Stimulated activated naive CD4-positive, alpha-beta T cell treated with Interleukin-2 at 50 U/mL for 16 hours (primary cell): Measurements from ENCODE around the gene KCNIP4.

ENCODE experiments used
- DNase-seq: peaks from one replicate; lab custom pipeline; 2025; lab: John Stamatoyannopoulos, UW

The KCNIP4 gene

DNA sequence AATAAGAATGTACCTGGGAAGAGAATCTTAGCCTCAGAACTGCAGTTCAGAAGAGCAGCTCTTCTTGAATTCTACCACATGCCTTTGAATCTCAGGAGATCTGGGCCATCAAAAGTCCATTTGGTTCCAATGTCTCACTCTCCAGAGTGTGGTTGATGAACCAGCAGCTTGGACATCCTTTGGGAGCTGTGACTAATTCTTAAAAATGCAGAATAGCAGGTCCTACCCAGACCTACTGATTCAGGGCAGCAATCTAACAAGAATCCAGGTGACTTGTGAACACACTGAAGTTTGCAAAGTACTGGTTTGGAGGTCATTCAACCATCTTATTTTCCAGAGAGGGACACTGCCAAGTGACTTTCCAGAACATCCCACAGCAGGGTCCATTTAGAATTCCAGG, 1003.6 kb downstream of the KCNIP4 start:
- DNase-seq: no peak

DNA sequence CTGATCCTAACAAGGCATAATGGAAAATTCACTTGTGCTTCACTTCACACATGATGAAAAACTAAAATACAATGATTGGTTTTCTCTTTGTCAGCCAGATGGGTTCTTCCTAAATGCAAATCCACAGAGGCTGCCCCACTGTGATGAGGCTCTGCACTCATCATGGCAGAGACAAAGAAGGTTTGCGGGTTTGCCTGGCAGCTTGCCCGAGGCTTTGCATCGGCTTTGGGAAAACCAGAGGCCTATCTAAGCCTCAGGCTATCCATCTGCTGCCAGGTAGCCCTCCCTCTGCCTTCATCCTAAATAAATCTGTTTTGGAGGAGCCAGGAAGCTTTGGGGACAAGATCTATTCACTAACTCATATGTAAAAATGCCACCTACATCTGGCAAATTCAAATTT, 1004.1 kb downstream of the KCNIP4 start:
- DNase-seq: no peak

DNA sequence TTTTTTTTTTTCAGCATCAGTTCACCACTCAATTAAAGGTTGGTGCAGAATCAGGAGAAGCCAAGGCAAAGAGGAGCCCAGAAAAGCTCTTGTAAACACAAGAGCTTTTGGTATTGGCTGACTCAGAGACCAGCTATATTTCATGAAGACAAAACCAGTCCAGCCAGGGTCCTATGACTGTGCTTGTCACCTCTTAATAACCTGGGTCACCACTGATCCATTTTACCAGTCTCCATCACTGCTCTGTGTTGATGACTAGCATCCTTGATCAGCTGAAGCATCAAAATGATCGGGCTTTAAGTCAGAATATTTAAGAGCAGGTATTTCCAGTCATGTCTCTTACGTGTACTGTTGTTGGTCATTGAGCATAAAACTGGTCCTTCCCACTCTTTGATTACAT, 1010.4 kb downstream of the KCNIP4 start:
- no peak for DNase-seq

DNA sequence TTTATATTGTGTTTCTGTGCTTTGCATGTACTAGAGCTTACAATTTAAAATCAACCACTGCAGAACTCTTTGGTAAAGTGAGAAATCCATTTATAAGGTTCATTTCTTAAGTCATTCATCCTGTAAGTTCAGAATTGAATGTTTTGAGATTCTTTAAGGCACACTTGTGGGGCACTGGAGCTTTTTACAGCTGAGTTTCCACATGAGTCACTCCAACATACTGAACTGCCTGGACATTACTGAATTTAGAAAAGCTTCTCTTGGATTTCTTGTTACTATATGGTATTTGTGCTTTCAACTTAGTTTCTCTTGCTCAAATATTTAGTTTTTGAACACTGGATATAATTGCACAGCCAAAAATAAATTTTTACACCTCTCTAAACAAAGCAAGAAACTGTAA, 1022.0 kb downstream of the KCNIP4 start:
- no peak for DNase-seq

DNA sequence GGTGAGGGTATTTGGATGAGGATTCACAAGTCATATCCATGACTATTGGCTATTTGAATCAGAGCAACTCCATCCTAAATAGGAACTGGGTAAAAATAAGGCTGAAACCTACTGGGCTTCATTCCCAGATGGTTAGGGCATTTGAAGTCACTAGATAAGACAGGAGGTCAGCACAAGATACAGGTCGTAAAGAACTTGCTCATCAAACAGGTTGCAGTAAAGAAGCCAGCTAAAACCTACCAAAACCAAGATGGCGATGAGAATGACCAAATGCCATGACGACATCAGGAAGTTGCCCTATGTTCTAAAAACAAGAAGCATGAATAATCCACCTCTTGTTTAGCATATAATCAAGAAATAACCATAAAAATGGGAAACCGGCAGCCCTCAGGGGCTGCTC, 1023.4 kb downstream of the KCNIP4 start:
- no peak for DNase-seq

DNA sequence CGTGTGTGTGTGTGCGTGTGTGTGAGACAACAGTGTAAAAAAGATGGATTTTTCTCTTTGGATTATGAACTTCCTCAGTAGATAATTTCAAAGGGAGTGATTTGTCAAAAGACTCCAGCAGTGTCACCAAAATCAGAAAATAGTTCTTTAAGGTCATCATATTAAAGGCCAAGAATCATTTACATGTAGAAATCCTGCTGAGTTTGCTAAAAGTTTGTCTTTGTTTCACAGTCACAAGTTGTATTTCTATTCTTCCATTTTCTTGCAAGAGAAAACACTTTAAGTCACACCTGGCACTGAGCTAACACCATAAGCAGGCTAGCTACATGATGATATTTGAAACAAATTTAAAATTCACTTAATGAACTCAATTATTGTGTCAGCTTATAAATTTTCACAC, 1025.6 kb downstream of the KCNIP4 start:
- DNase-seq: no peak

DNA sequence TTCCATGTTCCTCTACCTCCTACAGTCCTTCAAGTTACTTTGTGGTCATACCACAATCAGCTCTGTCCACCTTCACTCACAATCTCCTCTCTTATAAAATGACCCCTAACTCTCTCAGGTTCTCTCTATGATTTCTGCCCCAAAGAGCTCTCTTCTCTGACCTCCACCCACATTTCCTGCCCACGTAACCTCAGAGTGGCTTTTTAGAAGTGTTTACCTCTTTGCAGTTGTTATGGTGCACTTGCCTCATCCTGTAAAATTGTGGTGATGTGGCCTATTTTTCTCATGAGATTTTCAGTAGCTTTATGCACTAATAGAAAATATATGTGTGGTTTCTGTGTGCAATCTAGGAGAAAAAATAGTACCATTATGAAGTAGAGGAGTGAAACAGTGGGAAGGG, 1032.5 kb downstream of the KCNIP4 start:
- DNase-seq: no peak

DNA sequence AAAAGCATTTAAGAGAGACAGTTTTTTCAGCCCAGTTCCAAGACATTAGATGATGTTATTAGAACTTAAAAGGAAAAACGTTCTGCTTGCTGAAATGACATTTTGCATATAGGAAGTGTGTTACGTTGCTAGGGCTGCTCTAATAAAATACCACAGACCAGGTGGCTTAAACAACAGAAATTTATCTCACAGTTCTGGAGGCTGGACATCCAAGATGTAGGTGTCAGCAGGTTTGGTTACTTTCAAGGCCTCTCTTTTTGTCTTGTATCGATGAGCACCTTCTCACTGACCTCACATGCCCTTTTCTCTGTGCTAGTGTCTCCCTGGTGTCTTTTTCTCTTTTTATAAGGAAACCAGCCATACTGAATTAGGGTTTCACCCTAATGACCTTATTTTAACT, 1043.6 kb downstream of the KCNIP4 start:
- DNase-seq: no peak

DNA sequence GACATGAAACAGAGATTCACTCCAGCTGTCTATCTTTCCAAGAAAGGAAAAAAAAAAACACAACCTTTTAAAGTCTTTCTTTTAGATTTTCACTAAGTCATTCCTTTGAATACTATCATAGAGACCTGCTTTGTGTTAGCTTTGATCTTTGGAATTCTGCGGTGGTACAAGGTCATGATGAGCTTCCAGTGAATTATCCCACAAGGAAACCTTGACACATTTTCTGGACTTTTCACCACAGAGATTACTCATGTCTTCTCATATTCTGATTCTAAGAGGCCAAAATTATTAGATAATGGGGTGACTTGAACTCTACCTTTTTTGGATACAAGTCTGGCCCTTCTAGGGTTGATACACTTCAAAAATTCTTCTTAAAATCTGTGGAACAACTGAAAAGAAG, 1046.7 kb downstream of the KCNIP4 start:
- DNase-seq: no peak

DNA sequence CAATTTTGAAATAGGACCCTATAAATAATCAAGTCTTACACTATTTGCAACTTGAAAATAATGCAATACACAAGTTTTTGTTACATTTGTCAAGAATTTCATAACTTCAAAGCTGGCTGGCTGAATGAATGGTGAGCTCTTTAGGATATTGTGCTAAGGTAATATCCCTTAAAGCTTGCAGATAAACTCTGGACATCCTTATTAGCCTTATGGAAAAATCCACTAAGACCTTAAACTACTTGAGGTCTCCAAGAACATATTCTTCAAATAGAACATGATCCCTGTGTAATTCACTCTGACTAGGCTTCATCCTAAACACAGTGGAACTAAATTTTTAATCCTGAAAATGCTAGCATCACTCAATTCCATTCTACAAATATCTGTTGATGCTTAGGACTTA, 1049.0 kb downstream of the KCNIP4 start:
- no peak for DNase-seq

DNA sequence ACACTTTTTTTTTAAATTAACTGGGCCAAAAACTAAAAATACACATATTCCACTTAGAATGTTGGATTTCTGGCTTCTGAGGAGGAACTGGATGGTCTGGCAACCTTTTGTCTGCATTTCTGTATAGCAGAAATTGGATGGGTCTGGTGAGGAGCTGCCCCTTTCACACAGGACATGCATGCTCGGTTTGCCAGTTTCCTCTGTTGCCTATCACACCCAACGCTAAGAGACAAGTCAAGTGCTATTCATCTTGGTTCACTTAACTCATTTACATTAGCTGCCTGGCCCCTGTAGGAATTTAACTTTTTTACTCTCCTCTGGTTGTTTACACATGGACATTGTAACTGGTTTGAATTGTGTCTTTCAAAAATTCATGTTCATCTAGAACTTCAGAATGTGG, 1052.6 kb downstream of the KCNIP4 start:
- no peak for DNase-seq

DNA sequence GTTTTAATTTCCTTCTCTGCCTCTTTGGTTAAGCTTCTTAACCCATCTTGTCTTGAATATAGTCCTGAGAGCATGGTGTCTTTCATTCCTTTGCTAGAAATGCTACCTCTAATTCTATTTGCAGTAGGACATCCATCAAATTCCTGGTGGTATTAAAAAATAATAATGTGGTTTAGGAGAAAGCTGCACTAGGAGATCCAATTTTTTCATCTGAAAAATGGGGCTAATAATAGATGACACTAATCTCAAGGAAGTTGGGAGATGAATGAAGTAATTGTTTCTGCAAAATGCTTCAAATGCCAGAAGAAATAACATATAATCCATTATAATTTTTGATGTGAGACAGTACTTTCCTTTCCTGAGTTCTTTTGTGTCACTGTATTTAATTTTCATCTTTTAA, 1053.4 kb downstream of the KCNIP4 start:
- no peak for DNase-seq

DNA sequence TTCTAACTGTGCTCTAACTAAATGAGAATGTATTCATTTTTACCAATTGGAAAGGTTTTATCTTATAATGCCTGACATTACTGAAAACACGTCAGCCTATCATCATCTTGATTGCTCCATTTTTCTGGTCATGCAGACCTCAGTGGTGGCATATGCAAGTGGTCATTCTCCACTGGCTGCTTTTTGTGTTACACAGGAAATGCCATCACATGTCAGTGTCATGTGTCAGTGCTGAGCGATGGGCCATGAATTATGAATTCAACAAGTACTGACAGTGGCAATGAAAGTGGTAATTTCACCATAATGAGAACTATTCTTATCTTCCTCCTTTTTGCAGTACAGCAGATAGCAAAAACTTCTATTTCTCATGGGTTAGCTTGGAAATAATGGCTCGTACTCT, 1057.8 kb downstream of the KCNIP4 start:
- no peak for DNase-seq

DNA sequence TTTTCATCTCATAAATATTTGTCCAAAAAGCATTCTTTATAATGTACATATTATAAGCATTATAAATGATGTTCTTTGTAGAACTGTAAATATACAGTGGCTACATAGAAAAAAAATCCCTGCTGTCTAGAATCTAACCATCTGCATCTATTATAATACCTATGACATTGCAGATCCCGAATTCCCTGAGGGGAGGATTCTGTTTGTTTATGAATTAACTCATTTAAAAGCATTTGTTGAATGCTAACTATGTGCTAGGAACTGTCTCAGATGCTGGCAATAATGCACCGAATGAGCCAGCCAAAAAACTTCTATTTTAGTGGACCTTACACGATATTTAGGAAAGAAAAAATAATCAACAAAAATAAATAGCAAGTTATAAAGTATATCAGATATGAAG, 1058.7 kb downstream of the KCNIP4 start:
- DNase-seq: no peak

DNA sequence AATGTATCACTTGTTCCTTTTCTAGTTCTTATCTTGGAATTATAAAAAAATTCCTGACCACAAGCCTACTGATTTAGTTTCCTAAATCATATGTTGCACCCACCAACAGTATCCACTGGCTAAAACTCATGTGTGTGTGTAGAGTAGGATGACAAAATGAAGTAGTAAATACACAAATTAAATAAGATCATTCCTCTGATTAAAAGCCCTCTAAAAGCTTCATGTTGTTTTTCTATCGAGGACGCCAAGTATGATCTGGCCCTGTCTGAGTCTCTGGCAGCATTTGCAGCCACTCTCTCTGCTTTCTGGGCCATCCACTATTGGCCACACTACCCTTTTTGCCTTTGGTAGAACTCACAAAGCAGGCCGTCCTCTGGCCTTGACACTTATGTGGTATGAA, 1064.9 kb downstream of the KCNIP4 start:
- DNase-seq: no peak

DNA sequence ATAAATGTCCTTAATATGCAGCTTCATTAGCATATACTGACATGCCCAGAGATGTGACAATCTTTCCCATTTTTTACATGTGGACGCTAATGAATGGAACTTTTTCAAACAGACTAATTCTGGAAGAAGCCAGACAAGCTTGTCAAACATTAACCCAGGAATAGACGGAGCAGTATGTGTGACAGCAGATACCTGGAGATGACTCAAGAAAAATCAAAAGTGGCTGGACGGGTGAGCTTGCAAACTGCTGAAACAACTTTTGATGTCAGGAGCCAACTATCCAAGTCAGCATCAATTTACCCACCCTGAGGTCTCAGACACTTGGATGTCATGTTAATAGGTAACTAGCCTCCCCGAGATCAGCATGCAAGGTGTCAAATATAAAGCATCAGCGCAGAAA, 1065.3 kb downstream of the KCNIP4 start:
- DNase-seq: no peak

DNA sequence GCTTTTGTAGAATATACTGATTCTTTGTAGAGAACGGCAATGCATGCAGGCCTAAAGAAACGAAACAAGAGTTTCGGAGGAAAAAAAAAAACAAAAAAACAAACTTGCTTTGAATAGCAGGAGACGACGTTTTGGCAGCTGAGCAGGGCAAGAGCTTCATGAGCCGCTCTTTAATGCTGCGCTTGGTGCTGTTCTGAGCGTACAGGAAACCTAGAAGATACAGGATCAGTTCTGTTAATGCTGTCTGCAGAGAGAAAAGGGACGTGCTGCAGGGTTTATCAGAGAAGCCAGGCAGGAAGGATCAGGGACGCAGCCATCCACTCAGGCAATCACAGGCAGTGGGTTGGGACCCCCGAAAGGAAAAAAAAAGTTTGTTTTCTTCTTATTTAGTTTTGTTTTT, 1066.1 kb downstream of the KCNIP4 start:
- no peak for DNase-seq

DNA sequence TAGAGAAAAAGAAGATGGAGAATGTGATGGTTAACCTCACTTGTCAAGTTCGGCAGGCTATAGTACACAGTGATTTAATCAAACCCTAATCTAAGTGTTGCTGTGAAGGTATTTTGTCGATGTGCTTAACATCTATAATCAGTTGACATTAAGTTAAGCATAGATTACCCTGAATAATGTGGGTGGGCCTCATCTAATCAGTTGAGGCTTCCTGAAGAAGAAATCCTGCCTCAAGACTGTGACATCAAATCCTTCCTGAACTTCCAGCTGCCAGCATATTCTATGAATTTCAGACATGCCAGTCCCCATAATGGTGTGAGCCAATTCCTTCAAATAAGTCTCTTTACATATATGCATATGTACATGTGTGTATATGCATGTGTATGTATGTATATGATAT, 1066.9 kb downstream of the KCNIP4 start:
- no peak for DNase-seq

DNA sequence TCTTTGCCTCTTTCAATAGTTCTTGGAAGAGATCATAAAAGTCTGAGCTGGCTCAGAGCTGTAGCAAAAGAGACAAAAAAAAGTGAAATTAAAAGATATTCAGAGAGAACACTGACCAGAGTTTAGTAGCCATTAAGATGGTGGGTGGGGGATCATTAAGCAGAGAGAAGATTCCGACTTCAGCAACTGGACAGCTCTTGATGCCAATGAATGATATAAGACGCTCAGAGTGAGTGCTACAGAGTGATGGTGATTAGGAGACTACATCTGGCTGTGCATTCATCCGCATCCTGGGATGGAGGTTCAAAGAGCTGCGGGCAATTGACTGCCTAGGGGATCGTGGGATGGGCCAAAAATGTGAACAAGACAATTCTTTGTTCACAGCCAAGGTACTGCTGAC, 1069.8 kb downstream of the KCNIP4 start:
- no peak for DNase-seq

DNA sequence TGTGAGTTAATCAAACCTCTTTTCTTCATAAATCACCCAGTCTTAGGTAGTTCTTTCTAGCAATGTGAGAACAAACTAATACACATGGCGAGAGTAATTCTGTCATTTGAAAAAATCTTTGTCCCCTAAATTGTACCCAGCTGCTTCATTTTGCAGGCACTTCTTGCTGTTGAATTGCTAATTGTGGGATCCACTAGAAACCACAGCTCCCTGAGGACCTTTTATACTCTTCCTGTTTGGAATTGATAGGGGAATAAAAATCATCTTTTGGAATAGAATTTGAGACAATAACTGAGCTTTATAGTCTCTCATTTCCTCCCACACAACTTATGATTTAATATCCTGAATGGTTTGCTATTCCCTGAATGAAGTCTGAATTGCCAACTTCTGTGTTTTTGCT, 1078.1 kb downstream of the KCNIP4 start:
- no peak for DNase-seq

DNA sequence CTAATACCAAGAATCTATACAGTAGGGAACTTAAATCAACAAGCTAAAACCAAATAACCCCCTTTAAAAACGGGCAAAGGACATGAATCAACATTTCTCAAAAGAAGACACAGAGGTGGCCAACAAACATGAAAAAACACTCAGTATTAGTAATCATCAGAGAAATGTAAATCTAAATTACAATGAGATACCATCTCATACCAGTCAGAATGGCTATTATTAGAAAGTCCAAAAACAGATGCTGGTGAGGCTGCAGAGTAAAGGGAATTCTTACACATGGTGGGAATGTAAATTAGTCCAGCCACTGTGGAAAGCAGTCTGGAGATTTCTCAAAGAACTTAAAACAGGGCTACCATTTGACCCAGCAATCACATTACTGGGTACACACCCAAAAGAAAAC, 1080.5 kb downstream of the KCNIP4 start:
- no peak for DNase-seq

DNA sequence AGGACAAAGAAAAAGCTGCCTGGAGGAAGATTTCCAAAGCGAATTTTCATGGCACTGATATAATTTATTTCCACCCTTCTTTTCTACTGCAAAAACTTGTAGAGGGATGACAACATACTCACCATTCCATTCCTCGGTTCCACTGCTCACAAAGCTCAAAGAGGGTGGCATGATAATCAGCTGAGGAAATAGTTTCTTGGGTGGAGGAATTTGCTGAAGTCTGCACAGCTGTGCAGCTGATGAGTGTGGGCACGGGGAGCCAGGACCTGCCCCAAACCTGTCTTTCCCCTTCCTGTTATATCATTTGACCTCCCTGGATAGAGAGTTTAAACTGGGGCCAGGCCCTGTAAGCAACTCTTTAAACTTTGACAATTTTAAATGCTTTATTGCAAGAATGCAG, 1087.7 kb downstream of the KCNIP4 start:
- no peak for DNase-seq

DNA sequence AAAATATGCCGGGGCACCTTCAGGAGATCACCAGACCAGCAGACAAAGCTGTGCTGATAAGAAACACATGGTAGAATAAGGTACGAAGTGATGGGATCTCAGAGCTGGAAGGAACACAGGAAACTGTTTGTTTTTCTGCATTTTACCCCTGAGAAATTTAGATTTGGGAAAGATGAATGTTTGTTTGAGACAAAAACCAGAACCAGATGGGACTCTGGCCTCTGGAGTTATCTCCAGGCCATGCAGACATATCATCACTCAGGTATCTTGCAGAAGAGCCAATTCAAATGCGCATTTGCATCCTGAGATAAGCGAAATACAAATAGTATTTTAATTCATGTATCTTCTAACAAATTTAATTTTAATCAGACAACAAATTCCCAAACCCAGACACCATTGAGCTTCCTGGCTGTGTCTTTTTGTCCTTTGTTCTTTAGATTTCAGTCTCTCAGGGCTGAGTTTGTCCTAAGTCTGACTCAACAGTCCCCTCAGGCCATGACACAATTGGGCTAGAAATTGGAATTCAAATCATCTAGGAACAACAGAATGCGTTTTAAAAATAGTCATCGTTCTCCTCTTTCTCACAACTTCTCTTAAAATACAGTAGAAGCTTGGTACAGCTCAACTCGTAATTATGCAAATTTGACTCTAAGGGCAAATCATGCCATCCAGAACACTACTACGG, 1089.3 kb downstream of the KCNIP4 start:
- DNase-seq: no peak

DNA sequence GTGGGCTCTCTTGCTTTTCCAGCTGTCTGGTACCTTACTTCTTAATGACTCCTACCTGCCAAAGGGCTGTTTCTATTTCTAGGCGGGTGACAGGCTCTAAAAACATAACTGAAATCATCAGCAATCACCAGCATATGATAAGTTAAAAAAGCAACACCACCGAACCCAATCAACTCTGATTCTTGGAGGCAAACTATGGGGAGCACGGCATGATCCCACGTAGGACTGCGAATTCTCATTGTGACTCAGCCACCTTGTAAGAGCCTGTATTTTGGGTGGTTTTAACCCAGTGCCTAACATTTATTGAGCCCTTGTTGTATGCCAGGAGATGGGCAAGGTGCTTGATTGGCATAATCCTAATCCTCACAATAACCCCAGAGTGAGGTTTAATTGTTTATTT, 1091.5 kb downstream of the KCNIP4 start:
- DNase-seq: no peak
